Lower lobe of right lung (tissue), 2 donors: ENCODE data around the gene VILL. TPM values are rescaled to one million over a fixed set of nuclear protein-coding genes. Genes with fewer than 3 reads are reported as not detected.
A peak's percentile ranks its signal among the peaks of the same experiment; 100 is the strongest.

ENCODE experiments used
- ATAC-seq, 2 donors: fragments of 200-7000 bp; cut with Tn5 transposase; one replicate each; pipeline ENCODE4 v1.9.1; 2020 to 2022; ENCODE audit warnings: mild to moderate bottlenecking in 2 of 2, moderate library complexity in 2 of 2
- DNase-seq: peaks from one replicate; pipeline ENCODE4 v3.0.0-alpha.2; 2020
- H3K27ac ChIP-seq: fragments of 200-600 bp; one replicate; pipeline ENCODE4 v1.8.0; 2022
- H3K27me3 ChIP-seq: fragments of 200-600 bp; one replicate; pipeline ENCODE4 v1.8.0; 2022; ENCODE audit warnings: low read depth
- H3K36me3 ChIP-seq: fragments of 200-600 bp; one replicate; pipeline ENCODE4 v1.8.0; 2022; ENCODE audit warnings: mild to moderate bottlenecking
- H3K4me1 ChIP-seq: fragments of 200-600 bp; one replicate; pipeline ENCODE4 v1.8.0; 2022
- H3K4me3 ChIP-seq: fragments of 200-600 bp; one replicate; pipeline ENCODE4 v1.8.0; 2022; ENCODE audit warnings: mild to moderate bottlenecking
- H3K9me3 ChIP-seq: fragments of 200-600 bp; one replicate; pipeline ENCODE4 v1.8.0; 2022
- CTCF ChIP-seq: fragments of 200-600 bp; IDR thresholded peaks from one replicate; pipeline ENCODE4 v1.8.0; 2022; ENCODE audit warnings: antibody characterized with exemption, mild to moderate bottlenecking
- intact Hi-C: fragments of 100-400 bp; cut with DNase I; formaldehyde crosslinking; loops from one replicate; pipeline ENCODE4 v1.11.0; 2022
- total RNA-seq: library from RNA; stranded (reverse); fragmentation: NEBNext Ultra II Directional; extraction: Animal tissue kit (Norgen Biotek cat#: 25700); gene quantifications from one replicate; pipeline ENCODE4 v1.2.1, GENCODE V29; 2021
- donor health status: DM: no; HTN: yes; CAD: no; lungs with severe emphysema.

Gene VILL
- total RNA-seq, 1 donor from 2014 or later = 12.5 TPM

GRCh38 chr3:38039101-38039898, 48.7 kb downstream of the VILL start, which contains the start of gene DLEC1:
DLEC1 (plus strand) TSS chr3:38039208; CDS start chr3:38039226, 18 bp downstream.
- peak; percentile 91 for DNase-seq
- peak within 1 kb of the TSS; percentile 66 for H3K4me3 ChIP-seq
- H3K9me3 ChIP-seq = no peaks in the 10 kb centered on the region
- H3K27me3 ChIP-seq = no peaks in the 10 kb centered on the region
- no peak for TF ChIP-seq CTCF
- H3K27ac ChIP-seq = peak within 1 kb of the TSS; percentile 68
- intact Hi-C loops = no loop called here
- peaks cover 25% of the 10 kb centered on the region for H3K4me1 ChIP-seq
- peak; percentile 81 to 83 for ATAC-seq
- no peaks in the 10 kb centered on the region for H3K36me3 ChIP-seq

GRCh38 chr3:38039899-38040261, 49.3 kb downstream of the VILL start:
- peak; percentile 46 for TF ChIP-seq CTCF
- H3K36me3 ChIP-seq = no peaks in the 10 kb centered on the region
- H3K27me3 ChIP-seq = no peaks in the 10 kb centered on the region
- peak; percentile 84 for DNase-seq
- ATAC-seq = peak; percentile 92 to 93
- peak overlapping the region; percentile 66 for H3K4me3 ChIP-seq
- H3K9me3 ChIP-seq = no peaks in the 10 kb centered on the region
- H3K27ac ChIP-seq = peak overlapping the region; percentile 68
- peaks cover 25% of the 10 kb centered on the region for H3K4me1 ChIP-seq
- intact Hi-C loops = no loop called here

- no peak overlapping the region for H3K27ac ChIP-seq
- H3K27me3 ChIP-seq = no peaks in the 10 kb centered on the region
- TF ChIP-seq CTCF = no peak
- ATAC-seq (no peak), DNase-seq (no peak)
- intact Hi-C loops = no loop called here
- no peaks in the 10 kb centered on the region for H3K9me3 ChIP-seq
- H3K4me3 ChIP-seq = no peak overlapping the region
- peaks cover 25% of the 10 kb centered on the region for H3K4me1 ChIP-seq
- no peaks in the 10 kb centered on the region for H3K36me3 ChIP-seq
Measured at GRCh38 chr3:38040401-38040800, 49.8 kb downstream of the VILL start.

GRCh38 chr3:38043486-38043885, 52.9 kb downstream of the VILL start:
- no peaks in the 10 kb centered on the region for H3K36me3 ChIP-seq
- no peak for DNase-seq

GRCh38 chr3:38046027-38046426, 55.4 kb downstream of the VILL start:
- no peak for ATAC-seq
- Histone ChIP-seq H3K4me1 (peaks cover 7% of the 10 kb centered on the region), H3K36me3 (no peaks in the 10 kb centered on the region), H3K27ac (no peak overlapping the region), H3K4me3 (no peak overlapping the region), H3K9me3 (no peaks in the 10 kb centered on the region), H3K27me3 (no peaks in the 10 kb centered on the region)
- intact Hi-C loops = no loop called here
- no peak for TF ChIP-seq CTCF
- no peak for DNase-seq

More at GRCh38 chr3:38043486-38043885, 52.9 kb downstream of the VILL start:
- ATAC-seq = no peak
- Histone ChIP-seq H3K9me3 (no peaks in the 10 kb centered on the region), H3K4me1 (peaks cover 22% of the 10 kb centered on the region), H3K27ac (no peak overlapping the region), H3K4me3 (no peak overlapping the region), H3K27me3 (no peaks in the 10 kb centered on the region)
- no peak for TF ChIP-seq CTCF
- intact Hi-C loops = no loop called here
